SW 1271 (cell line): ENCODE results near the gene FAM47E.
"Not testable (repeated sequence)": the region's sequence is repeated elsewhere in the genome, so short reads cannot be mapped to it uniquely, and the experiment has no call there.

Experiments used
- DNase-seq, 2 experiments: peaks; one replicate each; lab custom pipeline; 2025; lab: John Stamatoyannopoulos, UW

FAM47E gene

DNA sequence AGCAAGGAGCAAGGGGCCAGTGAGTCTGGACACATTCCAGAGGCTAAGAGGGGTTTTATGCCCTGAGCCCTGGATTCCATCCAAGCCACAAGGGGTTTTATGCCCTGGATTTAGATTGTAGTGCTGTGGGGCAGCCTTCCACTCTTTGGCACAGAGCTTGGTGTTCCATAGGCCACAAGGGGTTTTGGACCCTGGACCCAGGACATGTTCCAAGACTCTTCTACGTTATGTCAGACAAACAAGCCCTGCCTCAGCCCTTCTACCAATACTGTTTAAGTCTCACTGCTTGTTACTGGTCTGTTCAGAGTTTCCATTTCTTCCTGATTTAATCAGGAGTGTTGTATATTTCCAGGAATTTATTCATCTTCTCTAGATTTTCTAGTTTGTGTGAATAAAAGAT lies 25.1 kb upstream of the FAM47E start:
- DNase-seq, result no peak

DNA sequence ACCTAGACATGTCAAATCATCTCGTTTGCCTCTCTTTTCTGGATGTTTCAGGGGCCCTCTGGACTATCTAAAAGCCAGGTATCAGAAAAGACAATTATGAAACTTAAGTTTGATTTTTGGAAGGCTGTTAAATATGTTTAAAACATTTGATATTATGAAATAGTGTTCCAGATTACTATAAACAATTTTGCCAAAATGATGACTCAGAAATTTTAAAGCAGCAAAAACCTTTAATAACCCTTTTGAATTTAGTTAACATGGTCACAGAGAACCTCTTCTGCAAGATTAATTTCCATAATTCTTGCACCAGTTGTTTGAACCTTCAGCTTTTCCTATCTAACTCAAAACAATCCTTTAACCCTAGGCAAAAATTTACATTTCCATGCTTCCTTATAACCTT lies 18.8 kb upstream of the FAM47E start:
- DNase-seq, result no peak

DNA sequence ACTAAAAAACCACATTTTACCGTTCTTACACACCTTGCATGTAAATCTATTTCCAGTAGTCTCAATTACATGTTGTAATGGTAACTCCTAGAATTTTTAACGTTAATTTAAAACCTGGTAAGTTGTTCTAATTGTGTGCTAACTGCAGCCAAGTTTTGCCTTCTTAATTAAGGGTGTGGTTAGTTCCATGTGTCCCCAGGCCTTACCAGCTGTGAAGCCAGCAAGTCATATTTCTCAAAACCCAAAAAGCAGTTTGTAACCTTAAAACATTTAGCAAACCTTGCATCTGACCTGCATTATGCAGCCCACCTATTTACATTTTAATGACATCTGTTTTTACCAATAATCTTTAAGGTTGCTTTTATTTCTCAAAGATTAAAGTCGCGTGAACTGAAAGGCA lies 18.4 kb upstream of the FAM47E start:
- no peak for DNase-seq

DNA sequence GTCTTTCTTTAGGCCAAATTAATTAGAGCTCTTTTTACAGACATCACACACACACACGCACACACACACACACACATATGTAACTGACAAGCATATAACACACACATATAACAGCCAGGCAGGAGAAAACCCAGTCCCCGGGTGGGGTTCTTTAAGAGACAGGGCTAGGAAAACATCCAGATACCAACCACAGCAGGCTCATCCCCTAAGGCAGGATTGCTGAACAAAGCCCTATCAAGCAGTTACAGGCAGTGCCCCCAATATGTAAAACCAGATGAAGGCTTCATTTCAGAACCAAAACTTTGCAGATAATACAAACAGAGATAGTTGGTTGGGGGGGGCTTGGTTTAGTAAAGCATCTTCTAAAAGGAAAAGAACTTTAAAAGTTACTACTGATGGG lies 18.0 kb upstream of the FAM47E start:
- DNase-seq, result no peak

DNA sequence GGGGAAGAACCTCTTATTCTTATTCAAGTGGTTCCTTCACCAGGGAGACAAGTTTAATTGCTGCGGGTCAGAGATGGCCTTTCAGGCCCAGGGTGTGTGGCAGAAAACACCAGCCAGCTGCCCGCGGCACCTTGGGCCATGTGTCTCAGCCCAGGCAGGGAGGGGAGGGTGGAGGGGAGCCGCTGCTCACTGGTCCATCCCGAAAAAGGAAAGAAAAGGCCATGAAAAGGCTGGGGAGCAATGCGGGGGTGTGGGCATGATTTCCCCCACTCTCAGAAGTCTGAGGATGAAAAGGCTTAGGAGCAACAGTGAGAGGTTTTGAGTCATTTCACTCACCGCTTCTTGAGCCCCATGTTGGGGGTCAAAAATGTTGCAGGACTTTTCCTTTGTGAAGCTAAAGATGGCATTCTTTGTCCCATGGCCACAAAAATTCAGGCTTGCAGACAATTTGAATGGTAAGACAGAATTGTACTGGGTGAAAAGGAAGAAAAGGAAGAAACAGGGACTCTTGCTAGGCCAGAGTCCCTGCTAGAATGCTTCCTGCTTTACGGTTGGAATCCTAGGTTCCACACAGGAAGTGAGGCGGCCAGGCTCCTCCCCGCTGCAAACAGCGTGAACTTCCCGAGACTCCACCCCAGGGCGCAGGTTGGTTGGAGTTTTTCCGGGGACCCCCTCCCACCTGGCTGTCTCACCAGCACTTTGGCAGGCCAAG lies 17.4 kb upstream of the FAM47E start:
- DNase-seq, result no peak

DNA sequence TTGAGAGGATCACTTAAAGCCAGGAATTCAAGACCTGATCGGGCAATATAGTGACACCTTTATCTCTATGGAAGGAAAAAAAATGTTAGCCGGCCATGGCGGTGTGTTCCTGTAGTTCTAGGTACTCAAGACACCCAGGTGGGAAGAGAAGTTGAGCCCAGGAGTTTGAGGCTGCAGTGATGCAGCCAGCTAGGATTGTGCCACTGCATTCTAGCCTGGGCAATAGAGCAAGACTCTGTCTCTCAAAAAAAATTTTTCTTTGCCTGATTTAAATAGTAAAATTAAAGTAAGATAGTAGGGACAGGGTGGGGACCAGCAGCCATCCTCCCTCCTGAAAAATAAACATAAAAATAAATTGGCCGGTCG lies 16.9 kb upstream of the FAM47E start:
- no peak for DNase-seq

DNA sequence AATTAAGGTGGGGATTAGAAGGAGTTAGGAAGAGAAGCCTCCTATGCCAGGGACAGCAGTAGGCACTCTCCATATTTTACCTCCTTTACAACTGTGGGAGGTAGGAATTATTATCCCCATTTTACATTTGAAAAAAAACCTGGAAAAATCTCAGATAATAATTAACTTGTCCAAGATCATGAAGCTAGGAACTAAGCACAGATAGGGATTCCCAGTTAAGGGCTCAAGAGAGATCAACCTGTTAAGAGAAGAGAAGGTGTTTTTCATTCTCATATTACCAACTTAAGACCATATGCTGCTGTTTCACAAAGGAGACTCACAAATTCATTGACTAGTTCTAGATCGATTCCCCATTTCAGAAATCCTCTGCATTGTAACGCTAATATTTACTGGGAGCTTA lies 16.1 kb upstream of the FAM47E start:
- no peak for DNase-seq

DNA sequence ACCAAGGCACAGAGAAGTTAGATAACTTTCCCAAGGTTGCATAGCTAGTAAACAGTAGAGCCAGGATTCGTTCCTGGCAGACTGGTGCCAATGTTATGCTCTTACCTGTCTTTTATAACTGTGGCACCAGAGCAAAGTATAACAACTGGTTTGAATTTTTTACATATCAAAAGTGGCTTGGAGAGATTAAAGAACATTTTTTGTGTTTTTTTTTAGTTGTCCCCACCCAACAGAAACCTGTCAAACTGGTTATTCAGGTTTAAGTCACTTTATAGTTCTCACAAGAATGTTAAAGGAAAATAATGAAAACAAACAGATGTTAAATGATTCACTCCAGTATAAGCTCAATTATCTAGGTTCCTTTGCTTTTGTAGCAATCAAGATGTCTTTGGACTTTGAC lies 15.6 kb upstream of the FAM47E start:
- DNase-seq, result no peak

DNA sequence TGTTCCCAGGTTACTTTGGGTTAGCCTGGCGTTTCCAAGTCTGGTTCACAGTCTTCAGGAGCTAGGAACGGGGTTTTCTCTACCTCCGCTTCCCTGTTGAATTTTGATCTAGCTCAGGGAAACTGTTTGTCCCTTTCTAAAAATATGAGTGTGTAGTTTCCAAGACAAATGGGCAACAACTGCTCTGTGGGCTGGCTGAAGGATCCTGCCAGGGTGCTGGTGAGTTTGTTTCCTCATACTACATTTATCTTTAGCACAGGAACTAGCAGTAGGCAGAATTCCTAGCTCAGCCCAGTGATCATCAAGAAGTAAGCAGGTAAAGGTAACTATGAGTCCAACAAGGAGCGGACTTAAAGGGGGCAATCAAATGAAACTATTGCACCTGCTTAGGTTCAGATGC lies 13.3 kb upstream of the FAM47E start:
- DNase-seq, result no peak

DNA sequence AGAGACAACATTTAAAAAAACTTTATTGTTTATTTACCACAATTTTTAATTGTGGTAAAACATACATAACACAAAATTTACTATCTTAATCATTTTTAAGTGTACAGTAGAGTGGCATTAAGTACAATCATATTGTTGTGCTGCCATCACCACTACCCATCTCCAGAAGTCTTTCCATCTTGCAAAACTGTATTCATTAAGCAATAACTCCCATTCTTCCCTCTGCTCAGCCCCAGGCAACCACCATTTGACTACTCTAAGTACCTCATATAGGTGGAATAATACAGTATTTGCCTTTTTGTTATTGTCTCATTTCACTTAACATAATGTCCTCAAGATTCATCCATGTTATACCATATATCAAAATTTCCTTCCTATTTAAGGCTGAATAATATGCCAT lies 12.8 kb upstream of the FAM47E start:
- DNase-seq, result no peak

DNA sequence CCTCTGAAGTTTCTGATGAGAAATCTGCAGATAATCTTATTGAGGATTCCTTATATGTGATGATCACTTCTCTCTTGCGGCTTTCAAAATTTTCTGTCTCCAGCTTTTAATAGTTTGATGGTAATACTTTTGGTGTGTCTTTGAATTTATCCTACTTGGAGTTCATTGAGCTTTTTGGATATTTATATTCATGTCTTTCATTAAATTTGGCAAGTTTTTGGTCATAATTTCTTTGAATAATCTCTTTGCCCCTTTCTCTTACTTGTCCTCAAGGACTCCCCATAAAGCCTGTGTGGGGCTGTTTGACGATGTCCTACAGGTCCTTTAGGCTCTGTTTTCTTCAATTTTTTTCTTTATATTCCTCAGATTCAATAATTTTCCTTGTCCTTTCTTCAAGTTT lies 11.3 kb upstream of the FAM47E start:
- no peak for DNase-seq

DNA sequence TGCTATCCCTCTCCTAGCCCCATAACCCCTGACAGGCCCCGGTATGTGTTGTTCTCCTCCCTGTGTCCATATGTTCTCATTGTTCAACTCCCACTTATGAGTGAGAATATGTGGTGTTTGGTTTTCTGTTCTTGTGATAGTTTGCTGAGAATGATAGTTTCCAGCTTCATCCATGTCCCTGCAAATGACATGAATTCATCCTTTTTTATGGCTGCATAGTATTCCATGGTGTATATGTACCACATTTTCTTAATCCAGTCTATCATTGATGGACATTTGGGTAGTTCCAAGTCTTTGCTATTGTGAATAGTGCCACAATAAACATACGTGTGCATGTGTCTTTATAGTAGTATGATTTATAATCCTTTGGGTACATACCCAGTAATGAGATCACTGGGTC lies 7.6 kb upstream of the FAM47E start:
- DNase-seq, result not testable (repeated sequence)

DNA sequence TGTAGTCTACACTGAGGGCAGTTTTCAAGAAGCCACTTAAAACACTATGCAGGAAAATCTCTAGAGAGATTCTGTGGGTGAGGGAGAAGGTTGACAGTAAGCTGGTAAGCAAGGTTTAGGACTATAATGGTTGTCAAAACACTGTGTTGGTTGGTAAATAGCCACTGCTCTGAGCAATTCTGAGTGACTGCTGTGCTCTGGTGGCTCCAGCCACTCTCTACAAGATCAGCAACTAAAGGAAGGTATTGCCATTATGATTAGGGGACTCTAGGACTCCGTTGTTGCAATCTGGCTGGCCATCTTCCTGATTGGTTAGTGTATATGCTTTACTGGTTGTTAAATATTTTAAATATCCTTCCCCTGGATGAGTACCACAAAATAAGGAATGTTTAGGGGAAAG lies 5.5 kb upstream of the FAM47E start:
- no peak for DNase-seq

DNA sequence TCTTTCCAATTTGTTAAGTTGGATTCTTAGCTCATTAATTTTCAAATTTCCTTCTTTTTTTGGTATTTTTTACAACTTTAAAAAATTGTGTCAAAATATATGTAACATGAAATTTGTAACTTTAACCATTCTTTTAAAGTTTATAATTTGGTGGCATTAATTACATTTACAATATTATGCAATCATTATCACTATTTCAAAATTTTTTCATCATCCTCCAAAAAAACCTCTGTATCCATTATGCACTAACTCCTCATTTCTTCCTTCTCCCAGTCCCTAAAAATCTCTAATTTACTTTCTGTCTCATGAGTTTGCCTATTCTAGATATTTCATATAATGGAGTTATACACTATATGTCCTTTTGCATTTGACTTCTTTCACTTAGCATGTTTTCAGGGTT lies 4.7 kb upstream of the FAM47E start:
- no peak for DNase-seq

DNA sequence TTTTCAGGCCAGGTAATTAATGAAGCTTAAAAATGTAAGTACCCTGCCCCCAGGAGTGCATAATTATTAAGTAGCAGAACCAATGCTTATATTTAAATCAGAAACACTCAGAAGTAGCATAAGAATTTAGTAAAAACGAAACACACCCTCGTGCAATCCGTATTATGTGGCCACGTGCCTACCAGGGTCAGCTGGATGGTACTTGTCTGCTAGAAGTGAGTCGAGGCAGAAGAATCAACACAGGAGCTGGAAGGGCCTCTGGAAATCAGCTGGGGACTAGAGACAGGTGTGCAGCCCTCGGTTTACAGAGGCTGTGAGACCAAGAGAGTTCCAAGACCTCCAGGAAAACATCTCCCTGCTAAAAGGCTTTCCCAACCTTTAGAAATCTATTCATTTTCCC lies 559 bp upstream of the FAM47E start:
- no peak for DNase-seq

DNA sequence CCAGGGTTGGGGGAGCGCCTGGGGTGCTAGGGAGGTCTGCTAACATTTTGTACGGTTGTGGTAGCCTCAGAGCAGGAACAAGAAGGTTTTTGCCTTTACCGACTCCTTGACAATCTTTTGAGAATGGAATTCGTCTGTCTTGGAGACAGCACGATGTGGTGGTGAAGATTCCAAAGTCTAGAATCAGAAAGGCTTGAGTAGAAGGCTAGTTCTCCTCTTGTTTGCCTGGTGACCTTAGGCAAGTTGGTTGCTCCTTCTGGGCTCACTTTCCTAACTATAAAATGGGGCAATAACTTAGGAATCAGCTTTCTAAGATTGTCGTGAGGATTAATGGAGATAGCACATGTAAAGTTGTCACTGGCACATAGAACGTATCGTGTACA lies 741 bp downstream of the FAM47E start:
- no peak for DNase-seq

DNA sequence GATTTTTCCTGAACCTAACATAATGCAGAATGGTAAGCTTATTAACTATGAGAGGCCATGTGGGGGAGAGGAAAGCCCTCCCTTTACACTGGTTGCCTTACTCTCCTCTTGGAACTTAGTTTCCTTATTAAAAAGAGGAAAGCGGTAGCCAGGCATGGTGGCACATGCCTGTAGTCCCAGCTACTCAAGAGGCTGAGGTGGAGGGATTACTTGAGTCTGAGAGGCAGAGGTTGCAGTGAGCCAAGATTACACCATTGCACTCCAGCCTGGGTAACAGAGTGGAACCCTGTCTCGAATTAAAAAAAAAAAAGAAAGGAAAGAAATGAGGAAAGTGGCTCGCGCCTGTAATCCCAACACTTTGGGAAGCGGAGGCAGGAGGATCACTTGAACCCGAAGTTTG lies 2.0 kb downstream of the FAM47E start:
- DNase-seq, result no peak

DNA sequence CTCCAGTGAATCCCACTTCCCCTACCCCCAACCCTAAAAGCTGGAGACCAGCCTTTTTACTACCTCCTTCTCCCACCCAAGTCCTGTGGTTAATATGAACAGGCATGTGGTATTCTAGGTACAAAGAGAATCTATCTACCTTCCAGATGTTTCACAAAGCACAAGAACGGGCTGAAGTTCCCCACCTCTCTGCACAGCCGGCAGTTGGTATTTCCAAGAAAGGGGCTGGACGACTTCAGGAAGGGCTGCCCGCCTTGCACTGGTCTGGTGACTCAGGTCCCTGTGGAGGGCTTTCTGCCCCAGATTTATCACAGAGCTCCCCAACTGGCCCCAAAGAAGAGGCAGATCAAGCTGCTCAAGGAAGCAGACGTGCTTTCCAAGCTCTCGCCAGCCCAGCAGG lies 4.5 kb downstream of the FAM47E start:
- DNase-seq, result no peak

DNA sequence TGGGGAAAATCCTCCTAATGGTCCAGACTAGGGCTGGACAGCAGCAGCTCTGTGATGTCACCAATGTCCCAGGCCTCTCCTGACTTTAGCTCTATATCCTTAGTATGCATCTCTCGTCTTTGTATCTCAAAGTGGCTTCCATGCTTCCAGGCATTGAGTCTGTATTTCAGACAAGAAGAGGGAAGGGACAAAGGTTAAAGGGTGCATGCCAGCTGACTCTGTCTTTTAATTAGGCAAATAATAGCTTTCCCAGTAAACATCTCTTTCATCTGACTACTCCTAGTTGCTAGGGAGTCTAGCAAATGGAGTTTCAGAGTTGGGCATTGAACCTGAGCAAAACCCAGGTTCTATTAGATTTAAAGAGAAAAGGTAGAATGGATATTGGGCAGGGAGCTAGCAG lies 5.4 kb downstream of the FAM47E start:
- no peak for DNase-seq

DNA sequence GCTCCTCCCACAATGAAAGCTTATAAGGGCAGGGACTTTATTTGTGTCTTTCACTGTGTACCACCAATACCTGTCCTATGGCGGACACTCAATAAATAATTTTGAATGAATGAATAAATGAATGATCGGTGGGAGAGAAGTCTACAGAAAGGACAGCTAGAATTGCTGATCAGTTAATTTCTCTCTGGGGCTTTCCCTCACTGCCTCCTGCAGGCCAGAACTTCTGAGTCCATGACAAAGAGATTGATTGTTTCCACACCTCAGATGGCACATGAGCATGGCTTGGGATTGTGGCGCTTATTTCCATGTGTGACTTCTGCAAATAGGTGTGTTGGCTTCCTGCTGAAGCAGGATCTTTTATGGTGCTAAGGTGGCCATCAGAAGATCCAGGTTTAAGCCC lies 6.3 kb downstream of the FAM47E start:
- DNase-seq, result no peak

DNA sequence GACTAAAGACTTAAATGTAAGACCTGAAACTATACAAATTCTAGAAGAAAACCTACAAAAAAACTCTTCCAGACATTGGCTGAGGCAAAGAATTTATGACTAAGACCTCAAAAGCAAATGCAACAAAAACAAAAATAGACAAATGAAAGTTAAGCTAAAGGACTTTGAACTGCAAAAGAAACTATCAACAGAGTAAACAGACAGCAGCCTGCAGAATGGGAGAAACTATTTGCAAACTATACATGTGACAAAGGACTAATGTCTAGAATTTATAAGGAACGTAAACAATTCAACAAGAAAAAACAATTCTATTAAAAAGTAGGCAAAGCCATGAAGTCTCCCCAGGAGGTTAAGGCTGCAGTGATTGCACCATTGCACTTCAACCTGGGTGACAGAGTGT lies 9.1 kb downstream of the FAM47E start:
- DNase-seq, result no peak

DNA sequence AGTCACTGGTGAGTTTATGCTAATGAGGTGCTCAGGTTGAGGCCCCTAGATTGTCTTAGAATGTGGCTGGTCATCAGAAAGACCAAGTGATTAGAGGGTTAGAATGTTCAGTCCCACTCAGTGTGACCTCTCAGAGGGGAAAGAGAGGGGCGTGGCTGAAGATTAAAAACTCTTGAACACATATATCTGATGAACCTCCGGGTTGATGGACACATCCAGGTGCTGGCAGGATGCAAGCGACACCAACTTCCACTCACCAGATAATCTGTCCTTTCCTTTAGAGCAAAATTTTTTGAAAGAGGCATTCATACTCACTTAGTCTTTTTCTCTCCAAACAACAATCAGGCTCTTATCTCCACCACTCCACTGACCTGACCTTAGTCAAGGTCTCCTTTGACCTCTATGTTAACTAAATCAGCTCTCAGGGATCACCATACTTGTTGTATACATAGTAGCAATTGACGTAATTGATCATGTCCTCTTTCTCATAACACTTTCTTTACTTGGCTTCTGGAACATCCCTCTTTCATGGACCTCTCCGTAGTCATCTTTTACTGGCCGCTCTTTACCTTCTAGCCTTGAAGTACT lies 14.2 kb downstream of the FAM47E start:
- DNase-seq, result no peak

DNA sequence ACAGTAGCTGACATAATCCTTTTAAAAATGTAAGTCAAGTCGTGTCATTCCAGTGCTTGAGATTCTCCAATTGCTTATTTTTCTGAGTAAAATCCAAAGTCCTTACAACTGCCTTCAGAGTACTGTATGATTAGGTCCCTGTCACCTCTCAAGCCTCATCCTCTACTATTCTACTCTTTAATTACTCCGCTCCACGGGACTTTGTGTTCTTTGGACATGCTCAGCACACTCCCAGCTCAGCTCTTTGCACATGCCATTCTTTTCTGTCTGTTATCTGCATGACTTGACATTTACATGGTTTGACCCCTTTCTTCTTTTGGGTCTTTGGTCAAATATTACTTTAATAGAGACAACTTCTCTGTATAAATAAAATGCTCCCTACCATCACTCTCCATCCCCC lies 15.1 kb downstream of the FAM47E start:
- DNase-seq, result no peak

DNA sequence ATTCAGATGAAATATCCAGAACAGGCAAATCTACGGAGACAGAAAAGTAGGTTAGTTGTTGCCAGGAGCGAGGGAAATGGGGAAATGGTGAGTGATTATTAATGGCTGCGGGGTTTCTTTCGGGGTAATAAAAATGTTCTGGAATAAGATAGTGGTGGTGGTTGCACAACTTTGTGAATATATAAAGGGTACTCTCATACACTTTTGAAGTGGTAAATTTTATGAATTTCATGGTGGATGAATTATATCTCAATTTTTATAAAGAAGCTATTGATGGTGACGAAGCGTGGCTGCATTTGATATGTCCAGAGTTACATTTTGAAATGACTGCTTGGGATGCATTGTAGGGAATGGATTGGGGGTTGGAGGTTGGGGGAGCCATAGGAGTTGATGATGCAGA lies 16.3 kb downstream of the FAM47E start:
- no peak for DNase-seq
